H1 (cell line): ENCODE measurements around the gene COMMD6. TPM values are rescaled to one million over a fixed set of nuclear protein-coding genes. Genes with fewer than 3 reads are reported as not detected.

Source experiments
- KDM5A ChIP-seq: fragments of 200-600 bp; IDR thresholded peaks from 2 replicates; pipeline ENCODE4 v1.7.1; 2012; ENCODE audit warnings: mild to moderate bottlenecking, low read length, inconsistent platforms, mixed read lengths
- NRF1 ChIP-seq: IDR thresholded peaks from 2 replicates; pipeline ENCODE4 v1.6.1; 2011; ENCODE audit warnings: mild to moderate bottlenecking, low read depth, low read length, improper control_type of control experiment
- PHF8 ChIP-seq: fragments of 200-600 bp; sonication (generic); conservative IDR thresholded peaks from 2 replicates; pipeline ENCODE4 v1.7.1; 2012; ENCODE audit warnings: low read depth, mild to moderate bottlenecking, inconsistent platforms, low read length, moderate library complexity
- polyA plus RNA-seq, 7 experiments: library from polyadenylated mRNA; depleted of rRNA in 3 of 7; stranded (reverse) in 5 of 7; unstranded in 2 of 7; fragments of >200 nt in 5 of 7; fragments of 200-250 nt in 2 of 7; gene quantifications; 1 replicate in 5 of 7; 2 replicates in 1 of 7; 4 replicates in 1 of 7; pipeline versions ENCODE4 v1.2.1 to v1.2.3, GENCODE V29; 2011 to 2013; ENCODE audit warnings: missing spikeins in 2 of 7, mixed read lengths in 2 of 7
- total RNA-seq: library from RNA; stranded (reverse); fragmentation: NEBNext Ultra II Directional; extraction: Animal tissue kit (Norgen Biotek cat#: 25700); gene quantifications from 2 replicates; pipeline ENCODE4 v1.2.1, GENCODE V29; 2021

Gene COMMD6
- total and polyA plus RNA-seq, 2 of the 8 experiments (the other 6 are each of a cell fraction or from before 2014, with no cell fraction given), result 53.2 to 122 TPM

- TF ChIP-seq KDM5A, result no peak
- TF ChIP-seq NRF1, result no peak
- no peak for TF ChIP-seq PHF8
- TF ChIP-seq, all 59 proteins: peak for 0
Observed at GRCh38 chr13:75533861-75534260, 3.8 kb downstream of the COMMD6 start (continued).
